IMR-90 (cell line): Measurements from ENCODE around the gene IGFBP5. TPM values are rescaled to one million over a fixed set of nuclear protein-coding genes. Genes with fewer than 3 reads are reported as not detected.
A peak's percentile ranks its signal among the peaks of the same experiment; 100 is the strongest.

ENCODE experiments used
- ATAC-seq: fragments of 200-7000 bp; cut with Tn5 transposase; 2 replicates; pipeline ENCODE4 v1.9.1; 2020; ENCODE audit warnings: low read depth, mild to moderate bottlenecking, moderate library complexity
- BruUV-seq: library from RNA; stranded (reverse); fragments of 400-500 nt; replicated peaks from 2 replicates; lab custom pipeline; 2021; lab: Mats Ljungman, UMichigan
- CTCF ChIA-PET: fragments of 300-600 bp; formaldehyde crosslinking; extraction: SDS; loops from one replicate; lab custom pipeline; 2021; ENCODE audit warnings: antibody characterized with exemption; lab: Yijun Ruan, JAX
- POLR2A ChIA-PET: fragments of 300-600 bp; sonication (Branson Sonifier 250); formaldehyde crosslinking; loops from one replicate; lab custom pipeline; 2022; ENCODE audit warnings: antibody characterized with exemption; ENCODE audit not compliant: unreplicated experiment; lab: Charles Lee
- DNase-seq: peaks from one replicate; pipeline ENCODE4 v3.0.0; 2013
- H2AFZ ChIP-seq: replicated peaks from 2 replicates; pipeline ENCODE3; 2013; ENCODE audit warnings: low read length, mild to moderate bottlenecking; ENCODE audit not compliant: poor library complexity
- H2AK5ac ChIP-seq: 2 replicates; pipeline ENCODE4 v1.6.1; 2013; ENCODE audit warnings: low read depth, low read length, inconsistent platforms
- H2AK9ac ChIP-seq: replicated peaks from 2 replicates; pipeline ENCODE3; 2013; ENCODE audit warnings: mild to moderate bottlenecking, low read depth, low read length, moderate library complexity; ENCODE audit not compliant: poor library complexity
- H2BK120ac ChIP-seq: 2 replicates; pipeline ENCODE4 v1.6.1; 2013; ENCODE audit warnings: low read depth, low read length, inconsistent platforms
- H2BK15ac ChIP-seq: 3 replicates; pipeline ENCODE4 v1.6.1; 2013; ENCODE audit warnings: low read depth, low read length, inconsistent platforms
- H2BK20ac ChIP-seq: 2 replicates; pipeline ENCODE4 v1.6.1; 2013; ENCODE audit warnings: low read depth, mild to moderate bottlenecking, inconsistent platforms, low read length, moderate library complexity
- H2BK5ac ChIP-seq: 2 replicates; pipeline ENCODE4 v1.6.1; 2013; ENCODE audit warnings: mild to moderate bottlenecking, low read depth, low read length, inconsistent platforms; ENCODE audit not compliant: poor library complexity, severe bottlenecking
- H3K14ac ChIP-seq: replicated peaks from 2 replicates; pipeline ENCODE4 v1.6.1; 2013; ENCODE audit warnings: low read depth, low read length, inconsistent platforms
- H3K18ac ChIP-seq: 2 replicates; pipeline ENCODE4 v1.6.1; 2013; ENCODE audit warnings: low read depth, low read length, control low read depth
- H3K23ac ChIP-seq: 2 replicates; pipeline ENCODE4 v1.6.1; 2013; ENCODE audit warnings: low read depth, low read length, inconsistent platforms
- H3K27ac ChIP-seq: 2 replicates; pipeline ENCODE4 v1.5.1; 2013; ENCODE audit warnings: mild to moderate bottlenecking, control low read depth, low read length; ENCODE audit not compliant: insufficient read depth
- H3K27me3 ChIP-seq: 2 replicates; pipeline ENCODE4 v1.6.1; 2013; ENCODE audit warnings: low read length; ENCODE audit not compliant: control insufficient read depth, insufficient read depth
- H3K36me3 ChIP-seq: 2 replicates; pipeline ENCODE4 v1.6.1; 2013; ENCODE audit warnings: low read length, mixed read lengths; ENCODE audit not compliant: control insufficient read depth, insufficient read depth
- H3K4ac ChIP-seq: 2 replicates; pipeline ENCODE4 v1.6.1; 2013; ENCODE audit warnings: low read depth, low read length, inconsistent platforms
- H3K4me1 ChIP-seq: 2 replicates; pipeline ENCODE4 v1.6.1; 2013; ENCODE audit warnings: low read length, mixed read lengths; ENCODE audit not compliant: control insufficient read depth, insufficient read depth
- H3K4me2 ChIP-seq: 2 replicates; pipeline ENCODE4 v1.6.1; 2013; ENCODE audit warnings: low read depth, mild to moderate bottlenecking, control low read depth, low read length, moderate library complexity
- H3K4me3 ChIP-seq: 2 replicates; pipeline ENCODE4 v1.5.1; 2013; ENCODE audit warnings: low read depth, mild to moderate bottlenecking, control low read depth, low read length, moderate library complexity; ENCODE audit not compliant: insufficient read depth
- H3K56ac ChIP-seq: 2 replicates; pipeline ENCODE4 v1.6.1; 2013; ENCODE audit warnings: low read length, inconsistent platforms; ENCODE audit not compliant: insufficient read depth; ENCODE audit errors: extremely low read depth
- H3K79me1 ChIP-seq, 2 experiments: 2 replicates each; pipeline ENCODE4 v1.6.1; 2013; ENCODE audit warnings: low read length in 2 of 2, inconsistent platforms in 1 of 2, low read depth in 1 of 2
- H3K9ac ChIP-seq: 2 replicates; pipeline ENCODE4 v1.6.1; 2013; ENCODE audit warnings: low read depth, low read length, control low read depth
- H3K9me1 ChIP-seq: 2 replicates; pipeline ENCODE4 v1.6.1; 2013; ENCODE audit warnings: low read length, inconsistent platforms; ENCODE audit not compliant: insufficient read depth
- H3K9me3 ChIP-seq: 2 replicates; pipeline ENCODE4 v1.6.1; 2013; ENCODE audit warnings: low read length; ENCODE audit not compliant: control insufficient read depth, insufficient read depth
- H4K20me1 ChIP-seq: 2 replicates; pipeline ENCODE4 v1.6.1; 2013; ENCODE audit warnings: low read length, inconsistent platforms; ENCODE audit not compliant: insufficient read depth
- H4K5ac ChIP-seq: 2 replicates; pipeline ENCODE4 v1.6.1; 2013; ENCODE audit warnings: mild to moderate bottlenecking, low read depth, low read length, control low read depth
- H4K8ac ChIP-seq, 2 experiments: 2 replicates each; pipeline ENCODE4 v1.6.1; 2013; ENCODE audit warnings: low read depth in 2 of 2, low read length in 2 of 2, control low read depth in 1 of 2, inconsistent platforms in 1 of 2
- H4K91ac ChIP-seq: 2 replicates; pipeline ENCODE4 v1.6.1; 2013; ENCODE audit warnings: low read depth, low read length, inconsistent platforms; ENCODE audit not compliant: insufficient read depth
- CTCF ChIP-seq: conservative IDR thresholded peaks from 2 replicates; pipeline ENCODE4 v1.5.1; 2012; ENCODE audit warnings: mild to moderate bottlenecking, low read depth, low read length, improper control_type of control experiment
- ELK1 ChIP-seq: fragments of 150-350 bp; IDR thresholded peaks from 2 replicates; pipeline ENCODE4 v1.6.1; 2016; ENCODE audit warnings: low read depth, mild to moderate bottlenecking, low read length, moderate library complexity, borderline replicate concordance
- FOS ChIP-seq: fragments of 150-350 bp; IDR thresholded peaks from 2 replicates; pipeline ENCODE4 v1.6.1; 2016; ENCODE audit warnings: low read depth, low read length
- MAFK ChIP-seq: IDR thresholded peaks from 2 replicates; pipeline ENCODE4 v1.6.1; 2012; ENCODE audit warnings: low read depth, low read length, improper control_type of control experiment
- MAZ ChIP-seq: IDR thresholded peaks from 2 replicates; pipeline ENCODE4 v1.6.1; 2012; ENCODE audit warnings: low read depth, mild to moderate bottlenecking, low read length, improper control_type of control experiment, moderate library complexity, borderline replicate concordance
- NFE2L2 ChIP-seq: fragments of 150-350 bp; IDR thresholded peaks from 2 replicates; pipeline ENCODE4 v1.6.1; 2016; ENCODE audit warnings: low read depth, mild to moderate bottlenecking, low read length
- POLR2A ChIP-seq: IDR thresholded peaks from 2 replicates; pipeline ENCODE4 v1.6.1; 2012; ENCODE audit warnings: mild to moderate bottlenecking, low read depth, low read length
- WGBS, 2 experiments: methylation state at CpG; one replicate each; pipeline versions ENCODE4 v1.1.5 to v1.1.7; 2013; ENCODE audit warnings: missing lambda C conversion rate in 2 of 2; ENCODE audit not compliant: insufficient read length in 1 of 2; ENCODE audit errors: extremely low coverage in 2 of 2; 5-methylcytosine and 5-hydroxymethylcytosine counted together
- dilution Hi-C: fragments of 300-500 bp; cut with HindIII; formaldehyde crosslinking; loops from one replicate; pipeline ENCODE4 v1.14.3; 2018; ENCODE audit warnings: low sequenced_read_pairs; ENCODE audit not compliant: unreplicated experiment
- in situ Hi-C: fragments of 300-500 bp; cut with MboI; formaldehyde crosslinking; loops from 3 replicates; pipeline ENCODE4 v1.14.3; 2019; ENCODE audit warnings: low sequenced_read_pairs, inconsistent platforms, mixed read lengths
- intact Hi-C: fragments of 100-400 bp; cut with micrococcal nuclease; formaldehyde crosslinking; loops from 2 replicates; pipeline ENCODE4 v1.10.0; 2022
- polyA plus RNA-seq, 3 experiments: library from polyadenylated mRNA; depleted of rRNA; stranded (reverse); fragments of >200 nt; gene quantifications; 2 replicates each; pipeline ENCODE4 v1.2.3, GENCODE V29; 2012; ENCODE audit warnings: low replicate concordance in 1 of 3
- total RNA-seq: library from RNA; depleted of rRNA; stranded (reverse); fragments of >200 nt; gene quantifications from 2 replicates; pipeline ENCODE4 v1.2.3, GENCODE V29; 2012

The IGFBP5 gene
- total and polyA plus RNA-seq, 2 of the 4 experiments (the other 2 are of a cell fraction), result 392 to 1,339 TPM

GRCh38 chr2:216673021-216673420, 22.3 kb downstream of the IGFBP5 start:
- no peak overlapping the region for H3K4ac ChIP-seq
- intact Hi-C loops, result no loop called here
- H3K4me3 ChIP-seq, result no peak overlapping the region
- H4K5ac ChIP-seq, result no peak overlapping the region
- TF ChIP-seq ELK1, result no peak
- no peak for TF ChIP-seq FOS
- no peak for TF ChIP-seq MAFK
- no peak for TF ChIP-seq NFE2L2
- peak; percentile 16; the same call in 1 of the 2 replicates for TF ChIP-seq MAZ
- TF ChIP-seq CTCF, result no peak
- TF ChIP-seq POLR2A, result peak; percentile 65; the same call in 1 of the 2 replicates
- H3K23ac ChIP-seq, result no peak overlapping the region
- 100% methylated on average over 6 of the region's 10 CpGs; no CpG with 5 or more reads in 1 of the 2 experiments for WGBS, 2 experiments
- H3K18ac ChIP-seq, result no peak overlapping the region
- no peak overlapping the region for H4K8ac ChIP-seq
- H4K91ac ChIP-seq, result no peak overlapping the region
- H2BK5ac ChIP-seq, result no peak overlapping the region
- peaks cover 81% of the 10 kb centered on the region for H4K20me1 ChIP-seq
- no peak overlapping the region for H2BK20ac ChIP-seq
- ATAC-seq, result no peak; the same call in 1 of the 2 replicates
- H2BK15ac ChIP-seq, result no peak overlapping the region
- H2AK9ac ChIP-seq, result peak overlapping the region; percentile 80
- BruUV-seq, result no TSS peak
- 0 out of 2 replicates have a peak, but pooled peaks cover 4% of the 10 kb centered on the region for H3K9me1 ChIP-seq
- no peak for DNase-seq
- peaks cover 0 to 17% of the 10 kb centered on the region in 2 experiments; a peak in 2 of 4 replicates for H3K79me1 ChIP-seq
- ChIA-PET POLR2A (interaction anchor here (0.6 kb wide), 2 partner anchors 174 to 176 kb away, joined by 3 read pairs; no protein-coding TSS in a partner anchor), CTCF (no interaction called here)
- H2BK120ac ChIP-seq, result no peak overlapping the region
- H2AK5ac ChIP-seq, result no peak overlapping the region
- peak overlapping the region; percentile 64 for H2AFZ ChIP-seq
- H3K36me3 ChIP-seq, result peaks cover 47% of the 10 kb centered on the region
- dilution Hi-C loops, result loop anchor here (25.0 kb wide), 1 partner anchor 161 kb away; no protein-coding TSS in a partner anchor
- in situ Hi-C loops, result no loop called here
- no peak overlapping the region for H3K27ac ChIP-seq
- H3K9me3 ChIP-seq, result no peaks in the 10 kb centered on the region
- H3K27me3 ChIP-seq, result no peaks in the 10 kb centered on the region
- no peak overlapping the region for H3K56ac ChIP-seq
- no peak overlapping the region for H3K9ac ChIP-seq
- no peak overlapping the region for H3K14ac ChIP-seq
- H3K4me1 ChIP-seq, result no peaks in the 10 kb centered on the region
- no peak overlapping the region for H3K4me2 ChIP-seq
